NCI-H1092 treated with DMSO at 0.1 percent for 48 hours (cell line): ENCODE results near the gene ADAM15.

Experiments
- DNase-seq: peaks from one replicate; lab custom pipeline; 2025; lab: John Stamatoyannopoulos, UW

ADAM15 gene

DNA sequence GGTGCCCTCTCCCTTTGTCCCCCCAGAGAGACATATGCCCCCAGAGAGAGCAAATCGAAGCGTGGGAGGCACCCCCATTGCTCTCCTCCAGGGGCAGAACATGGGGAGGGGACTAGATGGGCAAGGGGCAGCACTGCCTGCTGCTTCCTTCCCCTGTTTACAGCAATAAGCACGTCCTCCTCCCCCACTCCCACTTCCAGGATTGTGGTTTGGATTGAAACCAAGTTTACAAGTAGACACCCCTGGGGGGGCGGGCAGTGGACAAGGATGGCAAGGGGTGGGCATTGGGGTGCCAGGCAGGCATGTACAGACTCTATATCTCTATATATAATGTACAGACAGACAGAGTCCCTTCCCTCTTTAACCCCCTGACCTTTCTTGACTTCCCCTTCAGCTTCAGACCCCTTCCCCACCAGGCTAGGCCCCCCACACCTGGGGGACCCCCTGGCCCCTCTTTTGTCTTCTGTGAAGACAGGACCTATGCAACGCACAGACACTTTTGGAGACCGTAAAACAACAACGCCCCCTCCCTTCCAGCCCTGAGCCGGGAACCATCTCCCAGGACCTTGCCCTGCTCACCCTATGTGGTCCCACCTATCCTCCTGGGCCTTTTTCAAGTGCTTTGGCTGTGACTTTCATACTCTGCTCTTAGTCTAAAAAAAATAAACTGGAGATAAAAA is 35.9 kb downstream of the ADAM15 start:
- no peak for DNase-seq

DNA sequence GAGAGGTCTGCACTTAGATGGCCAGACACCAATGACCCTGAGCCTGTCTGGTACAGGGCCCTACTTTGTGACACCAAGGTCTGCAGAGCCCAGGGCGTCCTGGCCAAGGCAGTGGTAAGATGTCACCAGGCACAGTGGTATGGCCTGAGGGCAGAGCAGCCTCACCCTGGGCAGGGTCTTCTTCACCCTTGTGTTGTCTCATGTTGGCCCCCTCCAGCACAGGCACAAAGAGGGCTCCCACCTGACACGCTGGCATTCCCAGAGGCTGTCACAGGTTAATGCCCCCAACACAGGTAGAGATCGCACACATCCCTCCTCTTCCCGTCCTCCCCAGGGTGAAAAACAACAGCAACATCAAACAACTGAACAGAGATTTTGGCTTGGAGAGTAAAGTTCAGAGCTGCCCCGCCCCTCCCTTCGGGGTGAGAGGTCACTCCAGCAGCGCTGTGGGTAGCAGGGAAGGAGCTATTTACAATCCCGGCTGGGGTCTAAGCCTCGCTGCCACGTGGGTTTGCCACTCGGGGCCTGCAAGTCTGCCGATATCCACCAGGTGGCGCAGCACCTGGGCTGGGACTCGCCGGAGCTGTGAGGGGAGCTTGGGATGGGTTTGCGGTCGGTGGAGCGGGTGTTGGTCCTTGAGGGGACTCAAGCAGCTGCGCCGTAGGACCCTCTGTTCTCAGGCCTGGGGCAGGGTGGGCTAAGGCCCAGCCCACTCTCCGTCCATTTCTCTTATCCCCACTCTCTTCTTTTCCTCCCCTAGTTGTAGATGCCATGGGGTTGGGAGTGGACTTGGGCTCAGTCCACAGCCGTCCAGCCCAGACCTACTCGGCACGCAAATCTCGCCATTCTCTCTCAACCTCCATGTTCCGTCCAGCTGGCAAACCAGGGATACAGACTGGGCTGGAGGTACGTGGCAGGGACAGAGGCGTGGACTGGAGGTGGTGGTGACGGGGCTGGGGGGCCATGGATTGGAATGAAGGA is 40.2 kb downstream of the ADAM15 start:
- DNase-seq: peak; percentile 71

DNA sequence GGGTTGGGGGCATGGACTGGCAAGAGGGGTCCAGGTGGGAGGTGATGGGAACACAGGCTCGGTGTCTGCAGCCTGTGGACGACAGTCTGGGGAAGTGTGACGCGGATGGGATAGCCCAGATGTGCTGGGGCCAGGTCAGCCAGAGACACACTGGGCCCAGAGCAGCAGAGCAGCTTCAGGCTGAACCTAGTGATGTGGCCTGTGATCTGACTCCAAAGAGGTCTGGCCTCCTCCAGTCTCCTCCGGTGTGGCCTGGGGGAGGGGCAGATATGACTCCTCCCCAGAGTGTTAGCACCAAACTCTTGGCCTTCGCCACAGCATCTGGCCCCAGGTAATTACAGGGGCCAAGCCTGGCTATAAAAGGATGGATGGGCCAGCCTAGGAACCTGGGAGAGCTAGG is 41.0 kb downstream of the ADAM15 start:
- DNase-seq: no peak

DNA sequence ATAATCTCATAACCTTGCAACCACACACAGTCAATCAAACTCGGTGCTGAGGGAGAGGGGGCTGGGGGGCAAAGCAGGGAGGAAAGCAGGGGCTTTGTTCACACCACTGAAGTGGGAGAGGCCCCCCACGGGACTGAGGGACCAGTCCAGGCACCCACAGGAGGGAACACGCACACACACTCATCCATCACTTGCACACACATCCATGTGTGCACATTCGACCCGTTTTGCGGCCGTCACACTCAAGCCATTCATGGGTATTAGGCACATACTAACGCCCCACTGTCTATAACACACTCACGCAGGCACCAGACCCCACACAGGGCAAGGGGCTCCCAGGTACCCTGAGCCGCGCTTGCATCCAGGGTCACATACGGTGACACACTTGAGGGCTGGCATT is 41.5 kb downstream of the ADAM15 start:
- DNase-seq: no peak

DNA sequence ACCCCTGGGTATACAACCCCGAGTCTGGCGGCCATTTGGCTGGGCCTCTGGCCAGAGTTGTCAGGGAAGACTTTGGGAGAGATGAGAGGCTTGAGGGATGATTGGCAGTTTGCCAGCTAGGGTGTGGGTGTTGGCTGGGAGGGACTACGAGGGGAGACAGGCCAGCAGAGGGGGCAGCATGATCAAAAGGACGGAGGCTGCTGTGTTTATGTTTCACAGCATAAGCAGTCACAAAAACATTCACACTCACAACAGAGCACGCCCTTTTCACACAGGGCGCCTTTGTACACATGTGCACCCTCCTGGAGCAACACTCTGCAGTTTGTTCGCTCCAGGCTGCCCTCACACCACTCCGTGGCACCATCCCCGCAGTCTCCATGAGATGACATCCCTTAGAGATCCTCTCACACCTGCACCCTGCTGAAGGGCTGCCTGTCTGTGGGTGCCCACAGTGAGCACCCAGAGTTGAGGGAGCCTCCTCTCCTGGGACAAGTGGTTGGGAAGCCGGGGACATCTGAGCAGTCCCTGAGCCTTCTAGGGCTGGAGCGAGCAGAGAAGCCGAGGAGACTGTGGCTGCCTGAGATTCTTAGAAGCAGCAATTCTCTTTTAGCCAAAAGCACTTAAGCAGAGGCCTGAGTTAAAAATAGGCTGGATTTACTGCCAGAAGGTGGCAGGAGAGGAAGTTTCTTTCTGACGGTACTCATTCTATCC is 43.0 kb downstream of the ADAM15 start:
- peak; percentile 92 for DNase-seq

DNA sequence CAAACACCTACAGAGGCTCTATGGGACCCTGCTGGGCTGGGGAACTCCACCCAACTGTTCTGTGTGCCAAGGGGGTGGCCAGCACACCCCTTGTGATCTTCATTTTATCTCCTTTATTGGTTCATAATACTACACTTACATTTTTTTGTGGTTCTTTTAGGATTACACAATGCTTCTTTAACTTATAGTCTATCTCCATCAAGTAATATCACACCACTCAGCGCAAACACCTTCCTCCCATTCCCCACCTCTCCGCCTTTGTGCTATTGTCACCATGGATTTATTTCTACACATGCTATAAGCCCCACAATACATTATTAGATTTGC is 43.5 kb downstream of the ADAM15 start:
- no peak for DNase-seq

DNA sequence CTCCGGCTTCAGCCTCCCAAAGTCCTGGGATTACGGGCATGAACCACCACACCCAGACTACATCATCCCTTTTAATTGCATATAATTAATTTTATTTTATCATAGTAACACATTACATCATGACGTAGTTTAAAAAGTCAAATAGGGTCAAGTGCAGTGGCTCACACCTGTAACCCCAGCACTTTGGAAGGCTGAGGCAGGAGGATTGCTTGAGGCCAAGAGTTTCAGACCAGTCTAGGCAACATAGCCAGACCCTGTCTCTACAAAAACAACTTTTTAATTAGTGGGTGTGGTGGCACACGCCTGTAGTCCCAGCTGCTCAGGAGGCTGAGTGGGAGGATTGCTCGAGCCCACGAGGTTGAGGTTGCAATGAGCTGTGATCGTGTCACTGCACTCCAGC is 48.2 kb downstream of the ADAM15 start:
- no peak for DNase-seq

DNA sequence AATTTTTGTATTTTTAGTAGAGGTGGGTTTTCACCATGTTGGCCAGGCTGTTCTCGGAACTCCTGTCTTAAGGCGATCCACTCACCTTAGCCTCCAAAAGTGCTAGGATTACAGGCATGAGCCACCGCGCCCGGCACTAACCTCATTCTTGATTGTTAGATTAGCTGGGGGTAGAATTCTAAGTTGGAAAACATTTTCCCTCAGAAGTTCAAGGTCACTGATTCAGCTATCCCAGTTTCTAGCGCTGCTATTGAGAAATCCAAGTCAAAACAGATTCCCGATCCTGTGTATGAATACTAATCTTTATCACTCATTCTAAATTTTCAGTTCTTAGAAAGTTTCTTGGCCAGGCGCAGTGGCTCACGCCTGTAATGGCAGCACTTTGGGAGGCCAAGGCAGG is 52.2 kb downstream of the ADAM15 start:
- DNase-seq: no peak

DNA sequence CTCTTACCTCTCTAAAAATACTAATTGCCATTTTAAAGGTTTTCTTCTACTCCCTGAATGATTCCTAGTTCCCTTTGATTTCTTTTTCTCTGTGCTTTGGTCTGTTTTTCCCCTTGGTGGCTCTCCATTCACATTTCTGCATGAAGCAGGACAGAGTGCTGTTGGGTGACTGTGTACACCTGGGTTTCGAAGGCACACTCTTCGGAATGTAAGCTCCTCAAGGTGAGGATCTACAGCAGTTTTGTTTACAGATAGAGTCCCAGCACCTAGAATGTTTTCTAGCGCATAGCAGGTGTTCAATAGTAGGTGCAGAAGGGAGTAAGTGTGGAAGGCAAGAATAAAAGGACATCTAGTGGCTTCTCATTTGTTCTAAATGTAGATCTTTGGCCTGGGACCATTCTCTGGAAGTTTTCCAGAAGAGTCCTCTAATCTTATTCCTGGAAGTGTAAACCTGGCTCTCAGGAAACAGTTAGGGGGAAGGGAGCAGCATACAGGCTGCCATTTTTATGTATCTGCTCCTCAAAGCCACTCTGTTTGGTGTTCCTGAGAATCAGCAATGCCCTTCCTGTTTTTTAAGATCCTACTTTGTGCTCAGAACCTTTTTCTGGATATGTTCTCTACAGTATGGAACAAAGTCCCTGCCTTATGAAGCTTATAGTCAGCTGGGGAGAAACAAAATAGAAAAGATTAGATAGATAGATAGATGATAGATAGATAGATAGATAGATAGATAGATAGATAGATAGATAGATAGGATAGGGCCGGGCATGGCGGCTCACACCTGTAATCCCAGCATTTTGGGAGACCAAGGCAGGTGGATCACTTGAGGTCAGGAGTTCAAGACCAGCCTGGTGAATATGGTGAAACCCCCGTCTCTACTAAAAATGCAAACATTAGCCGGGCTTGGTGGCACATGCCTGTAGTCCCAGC is 53.8 kb downstream of the ADAM15 start:
- no peak for DNase-seq

DNA sequence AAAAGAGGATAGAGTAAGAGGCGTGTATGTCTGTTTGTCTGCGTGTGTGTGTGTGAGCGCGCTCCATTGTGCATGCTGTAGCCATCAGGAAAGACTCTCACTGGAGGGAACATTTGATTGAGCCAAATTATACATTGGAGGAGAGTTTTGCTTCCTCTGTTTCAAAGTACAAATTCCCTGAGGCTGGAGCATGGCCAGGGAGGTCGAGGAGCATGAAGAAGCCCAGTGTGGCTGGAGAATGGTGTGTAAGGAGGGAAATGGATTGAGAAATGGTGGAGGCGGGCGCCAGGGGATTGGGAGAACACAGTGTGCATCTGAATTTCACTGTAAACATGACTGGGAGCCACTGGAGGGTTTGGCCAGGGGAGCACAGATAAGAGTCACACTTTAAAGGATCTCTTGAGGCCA is 54.5 kb downstream of the ADAM15 start:
- no peak for DNase-seq

DNA sequence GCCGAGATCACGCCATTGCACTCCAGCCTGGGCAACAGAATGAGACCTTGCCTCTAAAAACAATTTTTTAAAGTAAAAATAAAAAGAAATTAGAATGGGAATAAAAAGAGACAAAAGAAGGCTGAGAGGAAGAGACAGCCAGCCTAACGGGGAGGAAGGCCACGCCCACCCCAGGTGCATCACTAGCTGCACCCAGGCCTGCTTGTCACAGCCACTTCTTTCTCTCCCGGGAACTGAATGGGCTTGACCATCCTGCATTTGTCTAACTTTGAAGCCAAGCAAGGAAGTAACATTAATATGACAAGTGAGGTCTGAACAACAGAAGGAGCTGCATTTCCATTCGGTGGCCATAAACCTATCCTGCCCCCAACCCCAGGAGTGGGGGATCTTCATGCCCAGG is 55.7 kb downstream of the ADAM15 start:
- DNase-seq: no peak

DNA sequence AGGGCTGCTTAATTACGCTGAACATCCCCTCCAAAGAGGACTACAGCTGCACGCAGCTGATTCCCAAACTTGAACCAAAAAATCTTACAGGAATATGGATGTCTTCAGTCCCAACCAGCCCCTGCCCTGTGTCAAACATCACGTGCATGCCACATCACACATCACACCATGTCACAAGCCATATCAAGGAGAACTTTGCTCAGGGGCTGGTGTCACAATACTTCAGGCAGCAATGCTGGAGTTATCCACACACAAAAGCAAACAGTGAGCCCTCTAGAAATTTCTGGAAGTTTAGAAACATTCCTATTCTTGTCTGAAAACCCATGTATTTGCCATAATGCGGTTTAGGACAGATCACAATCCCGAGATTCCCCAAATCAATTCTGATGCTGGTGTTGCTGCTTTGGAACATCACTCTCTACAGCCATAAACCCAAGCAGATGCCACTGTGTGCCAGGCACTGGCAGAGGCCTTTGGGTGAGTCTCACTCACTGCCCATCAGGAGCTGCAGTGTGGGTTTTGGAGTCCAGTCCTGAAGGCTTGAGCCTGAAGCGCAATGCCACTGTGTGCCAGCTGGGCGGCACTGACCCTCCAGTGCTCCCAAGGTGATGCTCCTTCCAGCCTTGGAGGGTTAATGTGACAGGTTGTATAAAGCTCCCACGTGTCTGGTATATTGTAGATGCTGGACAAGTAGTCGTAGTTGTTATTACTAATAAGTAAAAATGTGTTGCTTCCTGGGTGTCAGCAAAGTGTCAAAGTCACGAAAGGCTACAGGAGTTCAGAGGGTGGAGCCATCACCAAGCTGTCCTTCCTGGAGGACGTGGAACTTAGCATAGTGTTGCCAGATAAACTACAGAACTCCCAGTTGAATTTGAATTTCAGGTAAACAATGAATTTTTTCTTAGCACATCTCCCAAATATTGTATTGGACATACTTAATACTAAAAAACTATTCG is 56.5 kb downstream of the ADAM15 start:
- DNase-seq: no peak

DNA sequence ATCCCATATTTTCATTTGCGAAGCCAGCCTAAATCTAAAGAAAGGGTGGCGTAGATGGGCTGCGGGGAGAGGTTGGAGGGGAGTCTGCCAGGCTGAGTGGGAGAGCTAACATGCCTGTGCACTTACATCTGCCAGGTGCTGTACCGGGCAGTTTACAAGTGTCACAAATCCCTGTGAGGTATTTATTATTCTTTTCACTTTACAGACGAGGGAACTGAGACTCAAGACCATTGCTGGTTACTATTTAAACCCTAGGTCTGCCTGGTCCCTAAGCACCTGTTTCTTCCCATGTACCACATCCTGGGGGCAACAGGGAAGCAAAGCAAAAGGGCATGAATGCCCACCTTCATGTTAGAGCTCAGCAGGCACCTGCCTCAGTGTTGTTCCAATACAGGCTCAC is 57.2 kb downstream of the ADAM15 start:
- DNase-seq: no peak

DNA sequence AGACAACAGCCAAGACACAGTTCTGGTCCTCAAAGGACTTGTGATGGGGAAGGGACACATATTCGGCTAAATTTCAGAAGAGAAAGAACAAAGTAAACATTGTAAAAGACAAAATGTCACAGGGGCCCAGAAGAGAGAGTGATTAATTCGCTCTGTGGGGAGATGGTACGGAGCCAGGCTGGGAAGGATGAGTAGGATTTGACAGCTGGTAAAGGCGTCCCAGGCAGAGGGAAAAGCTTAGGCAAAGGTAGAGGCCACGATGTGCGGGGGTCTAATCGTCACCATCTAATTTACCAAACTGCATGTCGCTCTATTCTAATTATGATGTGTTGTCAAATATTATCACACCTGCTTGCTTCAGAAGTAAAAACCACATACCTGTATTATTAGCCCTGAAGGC is 59.3 kb downstream of the ADAM15 start:
- no peak for DNase-seq

DNA sequence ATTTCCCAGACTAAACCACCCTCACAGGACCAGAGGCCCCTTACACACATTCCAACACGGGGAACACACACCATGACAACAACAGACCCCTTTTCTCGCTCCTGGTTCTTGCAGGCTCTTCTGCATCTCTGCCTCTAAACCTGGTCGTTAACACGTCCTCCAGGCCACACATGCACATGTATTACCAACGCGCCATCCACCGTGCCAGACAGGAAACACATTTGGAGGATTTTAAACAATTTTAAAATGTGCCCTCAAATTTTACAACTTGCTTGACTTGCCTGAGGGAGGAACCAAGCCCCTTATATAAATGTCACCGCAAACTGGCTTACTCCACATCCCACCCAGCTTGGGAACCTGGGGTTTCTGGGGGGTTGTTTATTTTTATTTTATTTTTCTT is 59.7 kb downstream of the ADAM15 start:
- no peak for DNase-seq
